BJ (cell line): Measurements from ENCODE around the gene PDIK1L. TPM values are rescaled to one million over a fixed set of nuclear protein-coding genes. Genes with fewer than 3 reads are reported as not detected.
"Not testable (repeated sequence)": the region's sequence is repeated elsewhere in the genome, so short reads cannot be mapped to it uniquely, and the experiment has no call there.

Experiments used
- CTCF ChIA-PET: fragments of 350-600 bp; formaldehyde crosslinking; extraction: SDS; loops from one replicate; lab custom pipeline; 2021; ENCODE audit warnings: antibody characterized with exemption, inconsistent platforms; lab: Yijun Ruan, JAX
- POLR2A ChIA-PET: fragments of 300-600 bp; sonication (Branson Sonifier 250); formaldehyde crosslinking; extraction: SDS; loops from one replicate; lab custom pipeline; 2021; ENCODE audit warnings: antibody characterized with exemption; lab: Charles Lee
- DNase-seq: peaks from one replicate; pipeline ENCODE4 v3.0.0-alpha.2; 2011; ENCODE audit warnings: low read depth
- H3K27me3 ChIP-seq: 2 replicates; pipeline ENCODE4 v1.6.0; 2011; ENCODE audit warnings: low read length; ENCODE audit not compliant: control insufficient read depth, insufficient read depth
- H3K36me3 ChIP-seq: 2 replicates; pipeline ENCODE4 v1.5.1; 2011; ENCODE audit warnings: low read length; ENCODE audit not compliant: control insufficient read depth, insufficient read depth
- H3K4me3 ChIP-seq: 2 replicates; pipeline ENCODE4 v1.5.1; 2011; ENCODE audit warnings: low read depth, mild to moderate bottlenecking, control low read depth, low read length
- CTCF ChIP-seq: IDR thresholded peaks from 2 replicates; pipeline ENCODE4 v1.5.1; 2011; ENCODE audit warnings: low read depth, mild to moderate bottlenecking, control low read depth, inconsistent platforms, low read length, moderate library complexity; ENCODE audit not compliant: insufficient read depth
- polyA plus RNA-seq: library from polyadenylated mRNA; depleted of rRNA; stranded (reverse); fragments of >200 nt; gene quantifications from 2 replicates; pipeline ENCODE4 v1.2.3, GENCODE V29; 2011

The PDIK1L gene
- polyA plus RNA-seq, 1 experiment, result 1.4 TPM

DNA sequence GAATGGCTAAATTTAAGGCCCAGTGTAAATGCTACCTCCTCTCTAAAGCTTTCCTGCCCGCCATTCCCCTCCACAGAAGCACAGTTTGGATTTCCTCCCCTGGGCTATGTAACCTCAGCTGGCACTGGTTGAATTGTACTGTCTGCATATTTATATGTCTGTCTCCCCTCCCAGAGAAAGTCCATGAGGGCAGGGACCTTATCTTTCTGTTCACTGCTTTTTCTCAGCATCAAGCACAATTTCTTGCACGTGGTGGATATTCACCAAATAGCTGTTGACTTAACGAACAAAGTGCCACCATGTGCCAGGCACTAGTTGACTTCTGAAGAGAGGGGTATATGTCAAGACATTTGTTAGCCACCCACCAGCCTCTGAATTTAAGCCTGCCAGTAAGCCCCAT, 9.5 kb upstream of the PDIK1L start:
- POLR2A ChIA-PET, result no interaction called here

GRCh38 chr1:26102526-26102925, 9.1 kb upstream of the PDIK1L start:
- no peaks in the 10 kb centered on the region for H3K27me3 ChIP-seq
- ChIA-PET POLR2A (no interaction called here), CTCF (interaction anchor here (0.6 to 6.7 kb wide), 14 partner anchors 13 to 315 kb away, joined by 3 to 129 read pairs (median 4); no protein-coding TSS in a partner anchor)
- no peak for TF ChIP-seq CTCF
- DNase-seq, result no peak
- no peaks in the 10 kb centered on the region for H3K36me3 ChIP-seq
- no peak overlapping the region for H3K4me3 ChIP-seq

More for the DNA sequence above, 9.5 kb upstream of the PDIK1L start:
- TF ChIP-seq CTCF, result no peak
- Histone ChIP-seq H3K36me3 (no peaks in the 10 kb centered on the region), H3K4me3 (no peak overlapping the region), H3K27me3 (no peaks in the 10 kb centered on the region)
- DNase-seq, result no peak
- CTCF ChIA-PET, result interaction anchor here (1.0 to 6.7 kb wide), 10 partner anchors 21 to 315 kb away, joined by 3 to 129 read pairs (median 7); no protein-coding TSS in a partner anchor

GRCh38 chr1:26105226-26105548, 6.4 kb upstream of the PDIK1L start:
- DNase-seq, H3K27me3 ChIP-seq, POLR2A ChIA-PET, H3K4me3 ChIP-seq, H3K36me3 ChIP-seq: not testable (repeated sequence)
- CTCF ChIA-PET, result interaction anchor here (0.7 to 6.7 kb wide), 15 partner anchors 10 to 312 kb away, joined by 3 to 129 read pairs (median 4); partner anchors contain the start of gene ZNF593

DNA sequence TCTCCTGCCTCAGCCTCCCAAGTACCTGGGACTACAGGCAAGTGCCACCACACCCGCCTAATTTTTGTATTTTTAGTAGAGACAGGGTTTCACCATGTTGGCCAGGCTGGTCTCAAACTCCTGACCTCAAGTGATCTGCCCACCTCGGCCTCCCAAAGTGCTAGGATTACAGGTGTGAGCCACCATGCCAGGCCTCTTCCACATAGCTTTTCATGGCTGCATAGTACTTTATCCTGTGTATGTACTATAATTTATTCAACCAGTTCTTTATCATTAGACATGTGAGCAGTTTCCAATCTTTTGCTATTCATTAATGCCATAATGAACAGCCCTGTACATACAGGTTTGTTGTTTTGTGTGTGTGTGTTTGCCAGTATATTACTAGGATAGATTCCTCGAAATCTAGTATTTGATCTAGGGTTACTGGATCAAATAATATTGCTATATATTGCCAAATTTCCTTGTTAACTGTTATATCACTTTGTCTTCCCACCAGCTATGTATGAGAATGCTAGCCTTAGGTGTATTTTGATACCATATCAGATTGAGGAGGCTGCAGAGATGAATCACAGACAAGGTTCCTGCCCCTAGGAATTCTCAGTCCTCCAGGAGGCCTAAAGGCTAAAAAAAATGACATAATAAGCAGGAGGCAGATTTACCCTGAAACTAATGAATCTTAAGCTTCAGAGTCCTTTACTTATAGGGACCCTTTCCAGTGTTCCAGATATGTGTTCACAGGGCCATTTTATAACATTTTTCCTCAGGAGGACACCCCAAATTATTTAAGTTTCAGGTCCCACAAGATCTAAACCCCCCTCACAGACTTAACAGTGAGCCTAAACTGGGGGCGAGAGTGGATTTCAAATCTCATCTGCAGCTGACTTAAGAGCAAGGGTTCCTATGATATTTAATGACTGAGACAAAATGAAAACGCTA, 2.1 kb upstream of the PDIK1L start:
- Histone ChIP-seq H3K4me3 (no peak overlapping the region), H3K36me3 (no peaks in the 10 kb centered on the region; the same call in 1 of the 2 replicates), H3K27me3 (no peaks in the 10 kb centered on the region)
- no peak for DNase-seq
- CTCF ChIA-PET, result interaction anchor here (6.0 kb wide), 1 partner anchor 35 kb away, joined by 32 read pairs; no protein-coding TSS in a partner anchor
- TF ChIP-seq CTCF, result no peak
- POLR2A ChIA-PET, result no interaction called here

DNA sequence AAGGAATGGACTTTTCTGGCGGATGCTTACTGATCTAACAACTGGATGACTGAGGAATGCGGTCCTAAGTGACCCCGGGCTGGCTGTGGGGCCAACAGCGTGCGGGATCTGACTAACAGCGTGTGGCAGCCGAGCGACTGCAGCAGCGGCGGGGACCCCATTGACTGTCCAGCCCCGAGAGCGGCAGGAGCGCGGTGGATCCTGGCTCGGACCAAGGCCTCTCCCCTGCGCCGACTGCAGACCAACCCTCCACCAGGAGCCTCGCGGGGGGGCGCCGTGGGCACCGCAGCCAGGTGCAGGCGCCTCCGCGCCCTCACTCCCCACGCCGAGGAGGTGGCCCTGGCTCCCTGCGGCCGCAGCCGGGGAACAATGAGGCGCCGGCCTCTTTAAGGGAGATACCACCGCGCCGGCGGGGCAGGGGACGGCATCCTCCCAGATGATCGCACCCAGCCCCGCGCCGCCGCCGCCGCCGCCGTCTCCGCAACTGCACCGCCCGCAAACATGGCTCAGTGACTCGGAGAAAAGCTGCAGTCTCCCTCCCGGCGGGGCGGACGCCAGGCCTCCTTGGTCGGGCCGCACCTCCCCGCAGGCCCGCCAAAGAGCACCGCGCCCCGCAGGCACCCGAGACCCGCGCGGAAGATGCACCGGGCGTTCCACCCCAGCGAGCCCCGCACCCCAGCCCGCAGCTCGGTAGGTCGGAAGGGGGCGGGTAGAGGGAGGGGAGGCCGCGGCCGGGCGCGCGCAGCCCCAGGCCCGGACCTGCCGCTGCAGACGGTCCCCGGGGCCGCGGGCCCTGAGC, 694 bp upstream of the PDIK1L start:
- H3K27me3 ChIP-seq, result no peaks in the 10 kb centered on the region
- CTCF ChIA-PET, result interaction anchor here (0.6 to 6.0 kb wide), 3 partner anchors 15 to 59 kb away, joined by 4 to 32 read pairs (median 5); partner anchors contain the start of gene ZNF593
- POLR2A ChIA-PET, result no interaction called here
- no peak for DNase-seq
- H3K4me3 ChIP-seq, result peak overlapping the region; percentile 98
- no peaks in the 10 kb centered on the region; the same call in 1 of the 2 replicates for H3K36me3 ChIP-seq
- no peak for TF ChIP-seq CTCF
